8988T (cell line): ENCODE measurements around the gene ZFYVE16.
A peak's percentile ranks its signal among the peaks of the same experiment; 100 is the strongest.
"Not testable (repeated sequence)": the region's sequence is repeated elsewhere in the genome, so short reads cannot be mapped to it uniquely, and the experiment has no call there.

Source experiments
- DNase-seq: peaks from one replicate; pipeline ENCODE4 v3.0.0; 2011

Gene ZFYVE16

DNA sequence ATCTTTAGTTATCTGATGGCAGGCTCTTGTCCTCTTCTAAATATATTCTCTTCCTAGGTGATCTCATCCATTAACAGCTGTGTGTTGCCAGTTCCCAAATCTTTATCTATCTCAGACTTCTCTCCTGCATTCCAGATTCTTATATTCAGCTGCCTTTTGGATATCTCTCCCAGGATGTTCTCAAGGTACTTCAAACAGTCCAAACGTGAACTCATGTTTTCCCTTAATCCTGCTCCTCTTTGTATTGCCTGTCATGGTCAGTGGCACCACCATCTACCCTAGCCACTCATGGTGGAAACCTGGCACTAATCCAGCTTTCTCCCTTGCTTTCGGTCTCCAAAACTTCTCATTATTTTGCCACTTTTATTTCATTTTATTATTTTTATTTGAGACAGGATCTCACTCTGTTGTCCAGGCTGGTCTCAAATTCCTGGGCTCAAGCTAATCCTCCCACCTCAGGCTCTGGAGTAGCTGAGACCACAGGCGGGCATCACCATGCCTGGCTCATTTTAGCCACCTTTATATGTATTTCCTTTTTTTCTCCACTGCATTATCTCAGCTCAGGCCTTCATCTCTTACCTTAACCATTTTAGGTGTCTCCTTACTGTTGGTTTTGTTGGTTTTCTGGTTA lies 3.8 kb downstream of the ZFYVE16 start:
- no peak for DNase-seq

DNA sequence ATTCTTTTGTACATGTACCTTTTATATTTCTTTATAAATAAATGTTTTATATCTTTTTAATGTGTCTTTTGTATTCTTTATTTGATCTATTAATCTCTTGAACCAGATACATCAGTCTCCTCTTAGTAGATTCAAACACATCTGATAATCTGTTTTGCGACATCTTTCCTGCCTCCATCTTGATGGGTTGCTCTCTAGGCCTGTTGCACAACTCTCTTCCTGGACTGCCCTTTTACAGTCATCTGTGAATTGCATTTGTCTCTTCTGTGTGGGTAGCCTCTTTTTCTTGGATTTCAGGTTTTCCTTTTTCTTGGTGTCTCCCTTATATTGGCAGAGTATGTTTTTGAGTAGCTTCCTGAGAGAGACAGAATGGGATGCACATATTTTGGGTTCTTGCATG lies 6.2 kb downstream of the ZFYVE16 start:
- no peak for DNase-seq

DNA sequence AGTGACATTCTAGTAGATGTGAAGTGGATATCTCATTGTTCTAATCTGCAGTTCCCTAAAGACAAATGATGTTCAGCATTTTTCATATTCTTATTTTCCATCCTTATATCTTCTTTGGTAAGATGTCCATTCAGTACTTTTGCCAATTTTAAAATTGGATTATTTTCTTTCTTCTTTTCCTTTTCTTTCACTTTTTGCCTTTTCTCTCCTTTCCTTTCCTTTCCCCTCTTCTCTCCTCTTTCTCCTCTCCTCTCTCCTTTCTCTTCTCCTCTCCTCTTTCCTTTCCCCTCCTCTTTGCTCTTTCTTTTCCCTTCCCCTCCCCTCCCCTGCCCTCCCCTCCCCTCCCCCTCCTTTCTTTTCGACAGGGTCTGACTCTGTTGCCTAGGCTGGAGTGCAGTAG lies 10.1 kb downstream of the ZFYVE16 start:
- no peak for DNase-seq

DNA sequence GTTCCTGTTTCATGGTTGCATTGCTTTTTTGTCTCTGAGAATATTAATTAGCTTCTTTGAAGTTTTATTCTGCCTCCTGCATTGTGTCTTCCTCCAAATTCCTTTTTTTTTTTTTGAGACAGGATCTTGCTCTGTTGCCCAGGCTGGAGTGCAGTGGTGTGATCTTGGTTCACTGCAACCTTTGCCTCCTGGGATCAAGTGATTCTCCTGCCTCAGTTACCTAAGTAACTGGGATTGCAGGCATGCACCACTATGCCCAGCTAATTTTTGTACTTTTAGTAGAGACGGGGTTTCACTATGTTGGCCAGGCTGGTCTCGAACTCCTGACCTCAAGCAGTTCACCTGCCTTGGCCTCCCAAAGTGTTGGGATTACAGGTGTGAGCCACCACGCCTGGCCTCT lies 16.5 kb downstream of the ZFYVE16 start:
- not testable (repeated sequence) for DNase-seq

DNA sequence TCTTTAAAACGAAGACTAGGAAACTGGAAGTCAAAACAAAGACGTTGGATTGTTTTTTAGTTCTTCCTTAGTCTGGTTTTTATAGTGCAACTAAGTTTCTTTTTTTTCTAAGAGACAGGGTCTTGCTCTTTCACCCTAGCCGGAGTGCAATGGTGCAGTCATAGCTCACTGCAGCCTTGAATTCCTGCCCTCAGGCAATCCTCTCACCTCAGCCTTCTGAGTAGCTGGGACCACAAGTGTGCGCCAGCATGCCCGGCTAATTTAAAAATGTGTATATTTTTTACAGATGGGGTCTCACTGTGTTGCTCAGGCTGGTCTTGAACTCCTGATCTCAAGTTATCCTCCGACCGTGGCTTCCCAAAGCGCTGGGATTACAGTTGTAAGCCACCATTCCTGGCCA lies 27.6 kb downstream of the ZFYVE16 start:
- DNase-seq, result no peak

DNA sequence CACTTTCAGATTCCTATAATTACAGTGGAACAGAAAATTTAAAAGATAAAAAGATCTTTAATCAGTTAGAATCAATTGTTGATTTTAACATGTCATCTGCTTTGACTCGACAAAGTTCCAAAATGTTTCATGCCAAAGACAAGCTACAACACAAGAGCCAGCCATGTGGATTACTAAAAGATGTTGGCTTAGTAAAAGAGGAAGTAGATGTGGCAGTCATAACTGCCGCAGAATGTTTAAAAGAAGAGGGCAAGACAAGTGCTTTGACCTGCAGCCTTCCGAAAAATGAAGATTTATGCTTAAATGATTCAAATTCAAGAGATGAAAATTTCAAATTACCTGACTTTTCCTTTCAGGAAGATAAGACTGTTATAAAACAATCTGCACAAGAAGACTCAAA lies 29.5 kb downstream of the ZFYVE16 start:
- no peak for DNase-seq

DNA sequence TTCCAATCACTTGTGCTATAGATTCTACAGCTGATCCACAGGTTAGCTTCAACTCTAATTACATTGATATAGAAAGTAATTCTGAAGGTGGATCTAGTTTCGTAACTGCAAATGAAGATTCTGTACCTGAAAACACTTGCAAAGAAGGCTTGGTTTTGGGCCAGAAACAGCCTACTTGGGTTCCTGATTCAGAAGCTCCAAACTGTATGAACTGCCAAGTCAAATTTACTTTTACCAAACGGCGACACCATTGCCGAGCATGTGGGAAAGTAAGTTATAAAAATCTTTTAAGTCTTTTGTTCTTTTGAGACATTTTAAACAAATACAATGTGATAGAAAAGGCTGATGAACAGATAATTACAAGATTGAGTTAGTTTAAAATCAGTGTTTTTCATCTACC lies 30.9 kb downstream of the ZFYVE16 start:
- no peak for DNase-seq

DNA sequence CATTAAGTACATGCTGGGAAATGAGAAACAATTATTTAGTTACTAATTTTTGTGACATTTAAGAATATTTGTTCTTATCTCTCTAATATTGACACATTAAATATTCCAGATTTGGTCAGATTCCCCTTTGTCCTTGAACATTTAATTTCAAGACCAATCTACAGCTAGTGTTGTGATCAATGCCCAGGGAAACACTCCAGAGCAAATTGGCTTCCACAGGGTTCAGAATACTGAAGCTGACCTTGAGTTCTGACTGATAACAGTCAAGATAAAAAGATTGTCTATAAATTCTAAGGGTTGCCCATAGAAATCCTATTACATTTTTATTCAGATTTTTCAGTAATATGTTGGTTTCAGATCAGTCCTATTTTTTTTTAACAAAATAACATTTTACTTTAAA lies 31.3 kb downstream of the ZFYVE16 start:
- no peak for DNase-seq

DNA sequence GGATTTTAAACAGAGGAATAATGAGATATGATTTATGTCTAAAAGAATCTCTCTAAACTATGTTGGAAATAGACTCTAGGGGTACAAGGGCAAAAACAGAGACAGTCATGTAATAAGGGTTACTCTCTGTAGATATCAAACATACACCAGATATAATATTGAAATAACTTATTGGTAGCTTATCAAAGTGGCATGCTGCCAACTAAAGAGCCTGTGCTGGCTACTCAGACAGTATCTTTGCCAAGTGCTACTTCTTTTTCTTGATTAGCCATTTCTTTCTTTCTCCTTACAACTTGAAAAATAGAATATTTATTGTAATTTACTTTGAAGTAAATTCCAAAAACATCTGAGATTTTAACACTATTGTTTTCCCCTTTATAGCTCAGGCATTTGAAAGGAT lies 34.9 kb downstream of the ZFYVE16 start:
- DNase-seq, result no peak

DNA sequence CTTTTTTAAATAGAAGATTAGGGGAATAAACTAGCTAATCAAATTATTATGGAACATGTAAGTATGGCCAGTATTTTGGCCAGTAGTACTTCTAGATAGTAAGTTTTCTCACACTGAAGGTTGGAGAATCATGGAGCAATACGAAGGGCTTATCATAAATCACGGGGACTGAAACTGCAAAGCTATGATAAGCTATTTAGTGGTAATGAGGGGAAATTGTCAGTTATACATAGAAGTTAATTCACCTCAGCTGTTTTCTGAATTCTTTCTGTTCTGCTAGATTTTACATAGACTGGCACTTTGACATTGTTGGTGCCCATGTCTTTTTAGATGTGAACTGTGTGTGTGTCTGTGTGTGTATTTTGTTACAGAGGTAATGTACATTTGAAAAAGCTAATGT lies 45.5 kb downstream of the ZFYVE16 start:
- DNase-seq, result no peak

DNA sequence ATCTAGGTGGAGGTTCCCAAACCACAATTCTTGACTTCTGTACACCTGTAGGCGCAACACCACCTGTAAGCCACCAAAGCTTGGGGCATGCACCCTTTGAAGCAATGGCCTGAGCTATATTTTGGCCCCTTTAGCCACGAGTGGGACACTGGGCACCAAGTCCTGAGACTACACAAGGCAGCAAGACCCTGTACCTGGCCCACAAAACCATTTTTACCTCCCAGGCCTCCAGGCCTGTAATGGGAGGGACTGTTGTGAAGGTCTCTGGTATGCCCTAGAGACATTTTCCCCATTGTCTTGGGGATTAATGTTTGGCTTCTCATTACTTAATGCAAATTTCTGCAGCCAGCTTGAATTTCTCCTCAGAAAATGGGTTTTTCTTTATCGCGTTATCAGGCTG lies 55.4 kb downstream of the ZFYVE16 start:
- DNase-seq, result no peak

DNA sequence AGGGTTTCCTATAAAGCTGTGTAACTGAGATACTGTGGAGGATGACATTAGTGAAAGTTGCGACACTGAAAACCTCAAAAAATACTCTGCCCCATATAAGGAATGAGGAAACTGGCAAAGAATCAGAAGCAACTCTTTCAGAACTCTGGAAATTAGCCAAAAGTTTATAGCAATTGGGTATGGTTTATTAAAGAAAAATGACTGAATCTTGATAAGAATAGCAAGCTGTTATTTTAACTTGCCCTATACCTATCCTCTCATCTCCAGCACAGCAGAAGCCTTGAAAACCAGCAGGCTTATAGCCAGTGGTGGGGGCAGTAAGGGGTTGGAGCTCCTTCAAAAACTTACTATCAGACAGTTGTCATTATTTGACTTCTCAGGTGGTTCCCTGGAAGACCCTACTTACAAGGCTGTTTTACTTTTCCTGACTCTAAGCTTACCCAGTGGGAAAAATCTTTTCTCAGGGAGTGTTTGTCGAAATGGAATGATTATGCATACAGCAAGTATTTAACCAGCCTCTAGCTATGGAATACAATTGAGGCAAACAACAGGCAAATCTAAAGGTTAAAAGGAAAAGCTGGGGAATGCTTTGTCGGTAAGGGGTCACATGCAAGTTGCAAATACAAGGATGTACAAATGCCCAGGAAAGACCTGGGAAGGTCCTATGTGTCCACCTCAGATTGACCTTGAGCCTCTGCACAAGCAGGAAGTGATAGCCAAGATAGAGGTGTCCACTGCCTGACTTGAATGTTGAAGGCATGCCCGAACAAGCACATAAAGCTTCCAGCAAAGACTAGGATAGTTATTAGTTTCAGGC lies 59.0 kb downstream of the ZFYVE16 start:
- DNase-seq, result no peak

DNA sequence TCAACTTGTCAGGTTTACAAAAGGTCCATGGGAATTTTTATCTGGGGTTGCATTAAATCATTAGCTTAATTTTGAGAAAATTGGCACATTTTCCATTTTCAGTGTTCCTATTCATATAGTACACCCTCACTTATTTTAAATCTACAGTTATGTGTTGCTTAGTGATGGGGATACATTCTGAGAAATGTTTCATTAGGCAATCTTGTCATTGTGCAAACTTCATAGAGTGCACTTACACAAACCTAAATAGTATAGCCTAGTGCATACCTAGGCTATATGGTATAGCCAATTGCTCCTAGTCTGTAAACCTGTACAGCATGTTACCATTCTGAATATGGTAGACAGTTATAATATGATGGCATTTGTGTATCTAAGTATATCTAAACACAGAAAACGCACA lies 60.3 kb downstream of the ZFYVE16 start:
- no peak for DNase-seq

DNA sequence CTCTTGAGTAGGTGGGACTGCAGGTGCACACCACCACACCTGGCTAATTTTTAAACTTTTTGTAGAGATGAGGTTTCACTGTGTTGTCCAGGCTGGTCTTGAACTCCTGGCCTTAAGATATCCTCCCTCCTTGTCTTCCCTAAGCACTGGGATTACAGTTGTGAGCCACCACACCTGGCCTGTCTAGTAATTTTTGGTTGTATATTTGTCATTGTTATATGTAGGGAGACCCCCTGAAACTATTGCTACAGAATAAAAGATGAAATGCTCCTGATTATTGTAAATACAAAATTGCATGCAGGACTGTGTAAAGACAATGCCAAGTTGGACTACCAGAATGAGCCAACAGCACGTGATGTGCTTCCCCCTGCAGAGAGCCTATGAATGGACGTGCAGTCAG lies 62.8 kb downstream of the ZFYVE16 start:
- not testable (repeated sequence) for DNase-seq

DNA sequence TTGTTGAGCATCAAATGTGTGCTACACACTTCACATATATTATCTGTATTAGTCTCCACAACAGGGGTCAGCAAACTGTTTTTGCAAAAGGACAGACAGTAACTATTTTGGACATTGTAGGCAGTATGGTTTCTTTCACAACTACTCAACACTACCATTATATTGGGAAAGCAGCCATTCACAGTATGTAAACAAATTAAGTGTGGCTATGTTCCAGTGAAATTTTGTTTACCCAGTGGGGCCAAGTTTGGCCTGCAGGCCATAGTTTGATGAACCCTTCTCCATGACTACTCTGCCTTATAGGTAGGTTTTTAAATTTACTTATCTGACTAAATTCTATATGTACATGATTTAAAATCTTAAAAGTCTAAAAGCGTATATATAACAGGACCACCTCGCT lies 67.1 kb downstream of the ZFYVE16 start:
- no peak for DNase-seq

DNA sequence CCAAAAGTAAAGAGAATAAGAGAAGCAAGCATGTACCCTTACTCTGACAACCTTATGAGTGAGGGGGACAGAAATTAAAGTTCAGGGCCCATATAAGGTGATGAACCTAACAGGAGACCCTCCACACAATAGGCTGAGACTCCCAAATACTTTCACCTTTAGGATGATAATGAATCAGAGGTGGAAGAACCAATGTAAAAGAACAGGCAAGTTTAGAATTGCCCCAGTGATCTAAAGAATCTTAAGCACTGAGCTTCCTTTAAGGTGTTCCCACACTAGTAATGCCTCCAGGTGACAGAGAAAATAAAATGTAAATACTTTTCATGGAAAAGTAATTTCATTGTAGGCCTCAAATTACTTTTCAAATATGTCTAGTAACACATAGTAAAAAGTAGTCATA lies 71.8 kb downstream of the ZFYVE16 start:
- DNase-seq, result no peak

DNA sequence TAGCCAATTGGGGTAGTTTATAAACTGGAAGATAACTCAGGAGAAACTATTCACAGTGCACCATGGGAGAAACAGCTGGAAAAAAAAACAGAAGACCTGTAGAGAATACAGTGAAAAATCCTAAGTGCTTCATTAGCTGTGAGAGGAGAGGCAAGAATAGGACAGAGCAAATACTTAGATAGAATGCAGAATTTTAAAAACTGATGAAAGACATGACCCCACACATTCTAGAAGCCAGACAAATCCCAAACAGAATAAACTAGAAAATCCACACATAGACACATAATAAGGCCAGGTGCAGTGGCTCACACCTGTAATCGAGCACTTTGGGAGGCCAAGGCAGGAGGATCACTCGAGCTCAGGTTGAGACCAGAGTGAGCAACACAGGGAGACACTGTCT lies 72.5 kb downstream of the ZFYVE16 start:
- DNase-seq, result no peak

DNA sequence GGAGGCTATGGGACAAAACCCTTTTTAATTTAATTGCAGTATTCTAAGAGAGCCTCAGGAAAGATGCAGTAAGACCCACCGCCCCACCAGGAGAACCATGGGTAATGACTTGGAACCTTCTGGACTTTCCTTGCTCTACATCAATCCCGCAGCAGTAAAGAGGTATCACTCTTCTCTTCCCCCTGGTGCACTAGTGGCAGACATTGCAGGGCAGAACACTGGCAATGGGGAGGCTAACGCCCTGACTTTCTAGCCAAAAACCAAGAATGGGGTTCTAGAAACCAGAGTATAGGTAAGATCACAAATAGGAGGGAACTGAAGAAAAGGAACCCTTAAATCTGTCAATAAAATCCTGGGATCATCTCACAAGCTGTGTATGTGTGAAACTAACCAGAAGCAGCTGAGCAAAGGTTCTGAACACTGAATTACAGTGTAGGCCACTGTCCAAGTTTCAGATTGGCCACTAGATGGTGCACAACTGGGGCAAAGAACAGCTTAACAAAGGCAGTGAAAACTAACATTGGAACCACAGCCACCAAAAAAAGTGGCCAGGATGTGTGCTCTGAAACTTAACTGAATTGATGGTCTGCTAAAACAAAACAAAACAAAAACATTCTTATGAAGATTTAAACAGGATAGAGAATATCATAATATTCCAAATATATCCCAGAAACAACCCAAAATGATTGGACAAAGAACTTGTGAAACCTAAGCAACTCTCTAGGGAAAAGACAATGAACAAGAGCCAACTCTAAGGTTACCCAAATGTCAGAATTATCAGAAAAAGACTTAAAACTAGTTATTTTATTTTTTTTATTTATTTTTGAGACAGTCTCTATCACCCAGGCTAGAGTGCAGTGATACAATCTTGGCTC lies 73.4 kb downstream of the ZFYVE16 start:
- no peak for DNase-seq

DNA sequence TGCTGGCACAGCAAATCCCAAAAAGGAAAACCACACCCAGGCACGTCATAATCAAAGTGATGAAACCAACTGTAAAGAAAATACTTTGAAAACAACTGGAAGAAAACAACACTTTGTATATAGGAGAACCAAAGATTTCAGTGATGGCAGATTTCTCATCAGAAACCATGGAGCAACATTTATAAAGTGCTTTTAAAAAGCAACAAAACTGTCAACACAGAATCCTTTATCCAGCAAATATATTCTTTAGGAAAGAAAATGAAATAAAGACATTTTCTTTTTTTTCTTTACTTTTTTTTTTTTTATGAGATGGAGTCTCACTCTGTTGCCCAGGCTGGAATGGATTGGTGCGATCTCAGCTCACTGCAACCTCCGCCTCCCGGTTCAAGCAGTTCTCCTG lies 74.7 kb downstream of the ZFYVE16 start:
- DNase-seq, result no peak

DNA sequence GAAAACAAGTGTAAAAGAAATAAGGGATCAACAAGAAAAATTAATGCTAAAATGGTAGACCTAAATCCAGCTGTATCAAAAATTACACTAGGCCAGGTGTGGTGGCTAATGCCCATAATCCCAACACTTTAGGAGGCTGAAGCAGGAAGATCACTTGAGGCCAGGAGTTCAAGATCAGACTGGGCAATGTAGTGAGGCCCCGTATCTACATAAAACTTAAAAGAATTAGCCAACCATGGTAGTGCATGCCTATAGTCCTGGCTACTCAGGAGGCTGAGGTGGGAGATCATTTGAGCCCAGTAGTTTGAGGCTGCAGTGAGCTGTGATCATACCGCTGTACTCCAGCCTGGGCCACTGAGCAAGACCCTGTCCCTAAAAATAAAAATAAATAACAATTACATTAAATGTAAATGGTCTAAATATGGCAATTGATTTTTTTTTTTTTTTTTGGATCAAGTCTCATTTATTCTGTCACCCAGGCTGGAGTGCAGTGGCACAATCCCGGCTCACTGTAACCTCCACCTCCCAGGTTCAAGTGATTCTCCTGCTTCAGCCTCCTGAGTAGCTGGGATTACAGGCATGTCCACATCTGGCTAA lies 75.9 kb downstream of the ZFYVE16 start:
- DNase-seq, result no peak

DNA sequence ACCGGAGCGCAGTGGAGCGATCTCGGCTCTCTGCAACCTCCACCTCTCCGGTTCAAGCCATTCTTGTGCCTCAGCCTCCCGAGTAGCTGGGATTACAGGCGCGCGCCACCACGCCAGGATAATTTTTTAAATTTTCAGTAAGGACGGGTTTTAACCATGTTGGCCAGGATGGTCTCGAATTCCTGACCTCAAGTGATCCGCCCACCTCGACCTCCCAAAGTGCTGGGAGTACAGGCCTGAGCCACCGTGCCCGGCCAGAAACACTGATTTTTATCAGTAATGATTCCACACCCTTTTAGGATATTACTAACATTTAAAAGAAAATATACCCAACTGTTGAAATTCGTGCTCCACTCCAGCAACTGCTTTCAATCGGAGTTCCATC lies 79.6 kb downstream of the ZFYVE16 start:
- no peak for DNase-seq

DNA sequence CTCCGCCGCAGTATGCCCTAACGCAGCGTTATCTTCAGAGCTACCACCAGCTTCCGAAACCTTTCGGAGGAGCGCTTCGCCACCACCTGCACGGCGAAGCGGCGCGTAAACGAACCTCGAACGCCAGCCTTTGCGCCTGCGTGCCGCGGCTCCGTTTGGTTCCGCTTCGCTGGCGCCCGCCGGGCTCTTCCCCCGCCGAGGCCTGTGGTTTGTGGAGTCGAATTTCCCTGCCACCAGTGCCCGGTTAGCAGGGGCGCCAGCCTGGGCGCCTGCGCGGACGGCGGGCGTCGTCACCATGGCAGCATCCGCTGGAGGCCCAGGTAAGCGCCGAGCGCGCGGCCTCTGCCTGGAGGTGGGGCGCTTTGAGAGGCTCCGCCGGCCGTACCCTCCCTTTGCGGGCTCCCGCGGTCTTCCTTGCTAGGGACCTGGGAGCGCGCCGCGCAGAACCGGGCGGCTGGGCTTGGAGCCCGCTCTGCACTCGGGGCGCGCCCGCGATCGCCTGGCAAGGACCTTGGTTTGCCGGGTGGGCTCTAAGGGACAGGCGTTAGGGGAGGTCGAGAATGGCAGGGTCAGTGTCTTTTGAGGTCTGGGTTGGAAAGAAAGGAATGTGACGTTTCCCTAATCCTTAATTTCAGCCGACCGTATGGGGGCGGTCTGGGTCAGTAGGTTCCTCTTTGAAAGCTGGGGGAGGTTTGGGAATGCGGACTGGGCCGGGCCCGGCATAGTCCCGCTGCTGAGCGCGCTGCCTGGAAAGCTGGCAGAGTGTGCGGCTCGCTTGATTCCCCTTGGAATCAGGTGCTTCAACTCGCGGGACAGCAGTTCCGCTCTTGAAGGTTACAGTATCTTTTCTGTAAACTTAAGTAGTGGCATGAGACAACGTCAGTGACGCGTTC lies 80.2 kb downstream of the ZFYVE16 start, which contains the start of gene FAM151B:
Gene FAM151B (plus strand): TSS at position 272 of the 893 bp plus-strand sequence. CDS start 24 bp downstream, at position 296.
- peak; percentile 71 for DNase-seq
